NCI-H1694 (cell line): ENCODE results near the gene MTFR1L.

Experiments
- DNase-seq: peaks from one replicate; lab custom pipeline; 2025; lab: John Stamatoyannopoulos, UW

Gene MTFR1L

DNA sequence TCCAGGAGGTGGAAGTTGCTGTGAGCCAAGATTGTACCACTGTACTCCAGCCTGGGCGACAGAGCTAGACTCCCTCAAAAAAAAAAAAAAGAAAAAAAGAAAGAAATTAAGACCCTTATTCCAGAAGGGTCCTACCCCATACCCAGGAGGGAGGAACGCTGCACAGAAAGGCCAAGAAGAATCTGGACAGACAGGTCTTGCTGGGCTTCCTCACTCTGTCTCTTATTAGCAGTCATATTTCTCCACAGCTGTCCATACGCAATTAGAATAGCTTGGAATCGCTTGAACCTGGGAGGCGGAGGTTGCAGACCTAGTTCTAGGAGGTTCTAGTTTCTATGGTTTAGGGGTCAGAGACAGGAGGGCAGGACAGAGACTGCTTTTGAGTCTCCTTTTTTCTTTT, 58.9 kb downstream of the MTFR1L start:
- DNase-seq: no peak

DNA sequence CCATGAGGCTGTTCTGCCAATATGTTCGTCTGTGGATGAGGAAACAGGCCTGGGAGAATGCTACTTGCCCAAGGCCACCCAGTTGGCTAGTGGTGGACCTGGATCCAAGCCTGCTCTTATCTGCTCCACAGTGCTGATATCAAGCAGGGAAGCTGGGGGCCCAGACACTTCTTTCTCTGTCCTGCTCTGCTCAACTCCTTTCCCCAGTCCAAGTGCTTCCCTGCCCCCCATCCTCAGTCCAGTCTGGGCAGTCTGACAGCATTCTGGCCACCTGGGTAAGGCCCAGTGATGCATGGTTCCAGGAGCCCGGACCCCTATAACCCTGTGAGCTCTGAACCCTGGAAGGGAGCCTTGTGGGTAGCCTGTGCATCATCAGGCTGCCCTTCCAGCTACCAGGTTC, 59.9 kb downstream of the MTFR1L start:
- DNase-seq: no peak

DNA sequence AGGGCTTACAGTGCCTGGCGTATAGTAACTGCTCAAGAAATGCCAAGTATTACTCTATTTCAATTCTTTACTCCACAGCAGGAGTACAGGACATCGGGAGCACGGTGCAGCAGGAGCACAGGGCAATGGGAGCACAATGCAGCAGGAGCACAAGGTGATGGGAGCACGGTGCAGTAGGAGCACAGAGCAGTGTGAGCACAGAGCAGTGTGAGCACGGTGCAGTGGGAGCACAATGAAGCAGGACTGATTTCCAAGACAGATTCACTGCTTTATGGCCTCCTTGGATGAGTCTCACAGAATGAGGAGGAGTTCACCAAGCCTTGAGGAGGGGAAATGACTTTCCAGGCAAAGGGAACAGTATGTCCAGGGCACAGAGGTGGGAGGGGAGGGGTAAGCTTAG, 60.8 kb downstream of the MTFR1L start:
- DNase-seq: no peak

DNA sequence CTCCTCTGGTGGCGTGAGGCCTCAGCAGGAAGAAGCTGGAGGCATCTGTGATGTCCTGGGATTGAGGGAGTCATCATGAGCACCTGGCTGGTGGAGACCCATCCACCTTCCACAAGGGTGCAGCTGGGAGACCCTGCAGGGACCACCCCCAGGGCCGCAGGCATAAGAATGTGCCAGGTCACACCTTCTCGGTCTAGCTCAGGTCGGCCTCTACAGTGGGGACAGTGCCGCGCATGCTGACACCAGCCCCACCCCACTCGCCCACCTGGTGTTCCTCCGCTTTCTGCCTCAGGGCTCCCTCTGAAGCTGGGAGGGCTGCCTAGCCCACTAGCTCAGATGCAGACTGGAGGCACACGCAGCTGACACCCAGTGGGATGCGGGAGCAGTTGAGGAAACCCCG, 61.5 kb downstream of the MTFR1L start:
- DNase-seq: no peak
